ENCODE measurements around the gene RBKS. TPM values are rescaled to one million over a fixed set of nuclear protein-coding genes. Genes with fewer than 3 reads are reported as not detected.

The RBKS gene
- total RNA-seq, 2 experiments from 2014 or later, result 7.2 to 8.9 TPM

- intact Hi-C loops (cut with micrococcal nuclease), result no loop called here
- TF ChIP-seq CTCF (IDR thresholded peaks at IDR 0.05), result no peak
- Mint-ChIP-seq H3K4me1 (ENCODE audit: low read depth) (no peaks in the 10 kb centered on the region), H3K9me3 (no peaks in the 10 kb centered on the region), H3K36me3 (ENCODE audit: low read depth) (peaks cover 1% of the 10 kb centered on the region), H3K27me3 (no peaks in the 10 kb centered on the region), H3K27ac (no peak overlapping the region), H3K4me3 (no peak overlapping the region)
- DNase-seq (no peak), ATAC-seq (no peak)
- ChIA-PET CTCF (no interaction called here), POLR2A (no interaction called here)
Observed at GRCh38 chr2:27849558-27850205, 40.5 kb downstream of the RBKS start.

- H3K27ac Mint-ChIP-seq, result no peak overlapping the region
- CTCF ChIA-PET, result interaction anchor here (0.8 kb wide), 1 partner anchor 124 kb away, joined by 3 read pairs; no protein-coding TSS in a partner anchor
Observed at GRCh38 chr2:27847333-27847732, 42.9 kb downstream of the RBKS start.

GRCh38 chr2:27844821-27845255 lies 45.3 kb downstream of the RBKS start:
- H3K9me3 Mint-ChIP-seq, result no peaks in the 10 kb centered on the region

More at GRCh38 chr2:27847333-27847732, 42.9 kb downstream of the RBKS start:
- intact Hi-C loops (cut with micrococcal nuclease), result no loop called here
- Mint-ChIP-seq H3K4me3 (no peak overlapping the region), H3K36me3 (ENCODE audit: low read depth) (peaks cover 2% of the 10 kb centered on the region), H3K9me3 (no peaks in the 10 kb centered on the region), H3K4me1 (ENCODE audit: low read depth) (no peaks in the 10 kb centered on the region), H3K27me3 (no peaks in the 10 kb centered on the region)
- ATAC-seq (no peak), DNase-seq (no peak)
- POLR2A ChIA-PET, result no interaction called here
- no peak for TF ChIP-seq CTCF (IDR thresholded peaks at IDR 0.05)

GRCh38 chr2:27843992-27844391 lies 46.2 kb downstream of the RBKS start:
- Mint-ChIP-seq H3K27me3 (no peaks in the 10 kb centered on the region), H3K36me3 (ENCODE audit: low read depth) (peaks cover 2% of the 10 kb centered on the region), H3K27ac (no peak overlapping the region), H3K4me1 (ENCODE audit: low read depth) (no peaks in the 10 kb centered on the region), H3K4me3 (no peak overlapping the region), H3K9me3 (no peaks in the 10 kb centered on the region)
- no peak for TF ChIP-seq CTCF (IDR thresholded peaks at IDR 0.05)
- intact Hi-C loops (cut with micrococcal nuclease), result no loop called here
- CTCF ChIA-PET, result no interaction called here
- DNase-seq (no peak), ATAC-seq (no peak)
- POLR2A ChIA-PET, result no interaction called here

More at GRCh38 chr2:27844821-27845255, 45.3 kb downstream of the RBKS start:
- TF ChIP-seq CTCF (IDR thresholded peaks at IDR 0.05), result no peak
- CTCF ChIA-PET, result no interaction called here
- DNase-seq (no peak), ATAC-seq (no peak)
- H3K4me3 Mint-ChIP-seq, result no peak overlapping the region
- H3K27me3 Mint-ChIP-seq, result no peaks in the 10 kb centered on the region
- H3K4me1 Mint-ChIP-seq (ENCODE audit: low read depth), result no peaks in the 10 kb centered on the region
- no peak overlapping the region for H3K27ac Mint-ChIP-seq
- peaks cover 2% of the 10 kb centered on the region for H3K36me3 Mint-ChIP-seq (ENCODE audit: low read depth)
- POLR2A ChIA-PET, result no interaction called here
- intact Hi-C loops (cut with micrococcal nuclease), result no loop called here

GRCh38 chr2:27842894-27843293 lies 47.3 kb downstream of the RBKS start:
- H3K4me3 Mint-ChIP-seq, result no peak overlapping the region

More at GRCh38 chr2:27842894-27843293, 47.3 kb downstream of the RBKS start:
- no peaks in the 10 kb centered on the region for H3K27me3 Mint-ChIP-seq
- H3K36me3 Mint-ChIP-seq (ENCODE audit: low read depth), result peaks cover 2% of the 10 kb centered on the region
- no peaks in the 10 kb centered on the region for H3K4me1 Mint-ChIP-seq (ENCODE audit: low read depth)
- H3K9me3 Mint-ChIP-seq, result no peaks in the 10 kb centered on the region
- ChIA-PET POLR2A (no interaction called here), CTCF (no interaction called here)
- no peak for TF ChIP-seq CTCF (IDR thresholded peaks at IDR 0.05)
- ATAC-seq (no peak), DNase-seq (no peak)
- no peak overlapping the region for H3K27ac Mint-ChIP-seq
- intact Hi-C loops (cut with micrococcal nuclease), result no loop called here

Measured in activated CD8-positive, alpha-beta T cell treated with anti-CD3 and anti-CD28 coated beads for 36 hours (primary cell).